Measurements from ENCODE around the gene ATP6V1A.
A peak's percentile ranks its signal among the peaks of the same experiment; 100 is the strongest.
"Not testable (repeated sequence)": the region's sequence is repeated elsewhere in the genome, so short reads cannot be mapped to it uniquely, and the experiment has no call there.

ATP6V1A gene

GRCh38 chr3:113832477-113833164 is 85.8 kb downstream of the ATP6V1A start:
- Mint-ChIP-seq H3K27me3 (no peaks in the 10 kb centered on the region), H3K27ac (peak overlapping the region in 1 of 2 donors; percentile 85), H3K9me3 (peaks cover 5 to 10% of the 10 kb centered on the region in 2 donors), H3K4me1 (peaks cover 25% of the 10 kb centered on the region), H3K4me3 (no peak overlapping the region)
- DNase-seq = no peak
- ATAC-seq = peak; percentile 92

GRCh38 chr3:113834983-113835382 is 88.1 kb downstream of the ATP6V1A start:
- Mint-ChIP-seq H3K27ac (no peak overlapping the region), H3K4me1 (peaks cover 26% of the 10 kb centered on the region), H3K27me3 (no peaks in the 10 kb centered on the region), H3K9me3 (peaks cover 5 to 10% of the 10 kb centered on the region in 2 donors), H3K4me3 (no peak overlapping the region)
- DNase-seq = no peak
- ATAC-seq = no peak

- no peaks in the 10 kb centered on the region for H3K27me3 Mint-ChIP-seq
- H3K27ac Mint-ChIP-seq = no peak within 1 kb of the TSS
- peak within 1 kb of the TSS; percentile 81 to 82 for H3K4me3 Mint-ChIP-seq
- ATAC-seq = peak; percentile 98
- H3K9me3 Mint-ChIP-seq = no peaks in the 10 kb centered on the region
- peaks cover 8% of the 10 kb centered on the region for H3K4me1 Mint-ChIP-seq
- peak; percentile 81 to 88 for DNase-seq
These were observed 91.9 kb downstream of the ATP6V1A start, which contains the start of gene GRAMD1C for GRCh38 chr3:113838631-113839209. Gene GRAMD1C, plus strand, starts transcription at chr3:113838788. Its CDS starts 122 bp downstream, at chr3:113838910.

DNA sequence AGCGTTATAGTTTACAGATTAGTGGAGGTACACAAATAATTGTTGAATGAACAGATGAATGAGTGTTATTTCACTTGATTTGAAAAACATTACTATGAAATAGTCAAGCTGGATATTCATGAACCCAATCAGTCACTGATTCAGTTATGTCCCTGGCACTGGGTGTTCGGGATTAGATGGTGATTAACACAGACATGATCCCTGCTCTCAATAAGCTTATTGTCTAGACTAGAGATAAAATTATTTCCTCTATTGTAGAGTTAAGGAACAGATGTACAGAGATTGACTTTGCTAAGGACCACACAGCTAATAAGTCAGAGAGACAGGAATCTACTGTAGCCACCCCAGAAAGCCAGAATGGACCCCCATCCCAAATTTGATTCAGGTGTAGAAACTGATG is 92.7 kb downstream of the ATP6V1A start:
- peaks cover 8% of the 10 kb centered on the region for H3K4me1 Mint-ChIP-seq
- DNase-seq (no peak), ATAC-seq (no peak)
- peak overlapping the region; percentile 81 to 82 for H3K4me3 Mint-ChIP-seq
- H3K27ac Mint-ChIP-seq = no peak overlapping the region
- no peaks in the 10 kb centered on the region for H3K27me3 Mint-ChIP-seq
- H3K9me3 Mint-ChIP-seq = no peaks in the 10 kb centered on the region

DNA sequence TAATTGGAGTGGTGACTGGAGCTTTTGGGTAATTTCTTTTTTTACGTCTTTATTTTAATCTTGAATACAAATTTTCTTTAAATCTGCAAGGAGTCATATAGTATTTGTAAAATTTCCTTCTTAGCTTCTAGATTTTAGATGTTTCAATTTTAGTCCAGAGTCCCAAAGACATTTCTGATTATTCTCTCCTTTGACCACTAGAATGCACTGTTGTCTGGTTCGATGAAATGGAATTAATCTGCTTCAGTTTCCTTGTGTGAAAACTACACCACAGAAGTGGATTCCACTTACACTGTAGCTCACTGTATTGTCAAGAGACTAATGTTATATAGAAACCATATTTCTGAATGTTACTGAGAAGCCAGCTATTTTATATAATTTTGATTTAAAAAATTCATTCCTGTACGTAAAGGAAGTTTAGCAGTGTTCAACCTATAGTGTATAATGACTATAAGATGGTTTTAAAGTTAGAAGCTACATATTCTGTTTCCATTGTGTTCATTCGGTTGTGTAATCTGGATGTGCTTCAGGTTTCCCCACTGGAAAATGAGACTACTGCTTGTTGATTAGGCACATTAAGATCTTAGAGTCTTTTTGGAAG is 97.9 kb downstream of the ATP6V1A start:
- Mint-ChIP-seq H3K27ac (no peak overlapping the region), H3K4me3 (no peak overlapping the region), H3K4me1 (no peaks in the 10 kb centered on the region), H3K9me3 (no peaks in the 10 kb centered on the region), H3K27me3 (no peaks in the 10 kb centered on the region)
- DNase-seq (no peak), ATAC-seq (no peak)

GRCh38 chr3:113847247-113847646 is 100.4 kb downstream of the ATP6V1A start:
- ATAC-seq = no peak
- Mint-ChIP-seq H3K9me3 (no peaks in the 10 kb centered on the region), H3K27me3 (no peaks in the 10 kb centered on the region), H3K4me3 (no peak overlapping the region), H3K4me1 (no peaks in the 10 kb centered on the region), H3K27ac (no peak overlapping the region)
- DNase-seq = no peak

GRCh38 chr3:113847664-113848461 is 101.0 kb downstream of the ATP6V1A start:
- Mint-ChIP-seq H3K4me3 (no peak overlapping the region), H3K27me3 (no peaks in the 10 kb centered on the region), H3K27ac (no peak overlapping the region), H3K9me3 (no peaks in the 10 kb centered on the region), H3K4me1 (no peaks in the 10 kb centered on the region)
- no peak for ATAC-seq
- no peak for DNase-seq

GRCh38 chr3:113849071-113849470 is 102.2 kb downstream of the ATP6V1A start:
- not testable (repeated sequence) for H3K27ac Mint-ChIP-seq, H3K9me3 Mint-ChIP-seq, H3K4me3 Mint-ChIP-seq

GRCh38 chr3:113849841-113850240 is 103.0 kb downstream of the ATP6V1A start:
- not testable (repeated sequence) for H3K4me1 Mint-ChIP-seq, DNase-seq, ATAC-seq, H3K27me3 Mint-ChIP-seq, H3K9me3 Mint-ChIP-seq, H3K4me3 Mint-ChIP-seq, H3K27ac Mint-ChIP-seq

More at GRCh38 chr3:113849071-113849470, 102.2 kb downstream of the ATP6V1A start:
- not testable (repeated sequence) for H3K4me1 Mint-ChIP-seq, ATAC-seq, H3K27me3 Mint-ChIP-seq, DNase-seq

DNA sequence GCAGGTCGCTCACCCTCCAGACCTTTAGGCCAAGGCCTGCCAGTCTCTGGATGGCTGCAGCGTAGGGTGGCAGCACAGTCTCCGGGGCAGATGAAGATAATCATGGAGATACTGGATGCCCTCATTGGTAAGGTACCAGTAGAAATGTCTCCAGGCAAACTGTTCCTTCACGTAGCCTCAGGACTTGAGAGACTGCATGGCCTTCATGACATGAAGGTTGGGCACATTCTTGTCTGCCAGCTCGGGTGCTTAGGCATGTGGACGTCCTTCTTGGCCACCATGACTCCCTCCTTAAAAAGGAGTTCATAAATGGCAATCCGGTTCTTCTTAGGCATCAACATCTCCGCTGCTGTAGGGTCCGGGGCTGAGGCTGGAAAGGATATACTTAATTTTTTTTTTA is 103.6 kb downstream of the ATP6V1A start:
- not testable (repeated sequence) for H3K4me1 Mint-ChIP-seq, H3K27ac Mint-ChIP-seq, DNase-seq, H3K27me3 Mint-ChIP-seq, H3K4me3 Mint-ChIP-seq, H3K9me3 Mint-ChIP-seq, ATAC-seq

DNA sequence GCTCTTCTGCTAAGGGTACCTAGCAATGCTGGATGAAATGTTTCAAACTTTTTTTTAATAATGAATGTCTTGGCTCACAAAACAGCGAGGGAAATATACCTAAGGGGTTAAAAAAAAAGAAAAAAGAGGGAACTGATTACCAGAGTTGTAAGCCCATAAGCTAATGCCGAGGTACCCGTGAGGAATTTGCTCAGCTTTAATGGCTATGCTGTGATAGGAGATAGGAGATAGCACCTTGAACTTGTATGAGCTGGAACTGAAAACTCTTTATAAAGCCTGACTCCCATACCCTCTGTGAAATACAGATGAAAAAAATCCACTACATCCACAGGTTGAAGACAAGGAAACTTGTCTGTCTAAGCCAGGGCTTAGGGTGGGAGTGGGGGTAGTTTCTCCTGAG is 105.7 kb downstream of the ATP6V1A start:
- DNase-seq = no peak
- Mint-ChIP-seq H3K4me1 (no peaks in the 10 kb centered on the region), H3K4me3 (no peak overlapping the region), H3K27ac (no peak overlapping the region), H3K9me3 (no peaks in the 10 kb centered on the region), H3K27me3 (peaks cover 9% of the 10 kb centered on the region)
- ATAC-seq = no peak

All from stimulated activated naive CD8-positive, alpha-beta T cell treated with anti-CD3 and anti-CD28 coated beads, Interleukin-15, amount 100 ng/mL, for 72 hours (primary cell).